Breast epithelium (tissue), 4 donors: ENCODE data around the gene OR2V1. TPM values are rescaled to one million over a fixed set of nuclear protein-coding genes. Genes with fewer than 3 reads are reported as not detected.

Experiments
- DNase-seq, 2 donors: peaks; one replicate each; pipeline ENCODE4 v3.0.0-alpha.2; 2019; ENCODE audit warnings: low spot score in 2 of 2
- H3K27ac ChIP-seq, 2 donors: fragments of 200-600 bp; sonication (generic) in 1 of 2; one replicate each; pipeline ENCODE4 v1.5.1; 2016 to 2019; ENCODE audit warnings: mild to moderate bottlenecking in 1 of 2
- H3K27me3 ChIP-seq, 2 donors: fragments of 200-600 bp; sonication (generic) in 1 of 2; one replicate each; pipeline versions ENCODE4 v1.5.1 to v1.6.0; 2017 to 2019; ENCODE audit warnings: control low read depth in 1 of 2, mild to moderate bottlenecking in 1 of 2
- H3K36me3 ChIP-seq: fragments of 200-600 bp; one replicate; pipeline ENCODE4 v1.5.1; 2019
- H3K4me1 ChIP-seq, 2 donors: fragments of 200-600 bp; sonication (generic); one replicate each; pipeline ENCODE4 v1.5.1; 2016 to 2019; ENCODE audit warnings: control low read depth in 1 of 2
- H3K4me3 ChIP-seq, 3 donors: fragments of 200-600 bp; sonication (generic); 1 replicate in 2 of 3; 2 replicates in 1 of 3; pipeline ENCODE4 v1.5.1; 2016 to 2019; ENCODE audit warnings: mild to moderate bottlenecking in 3 of 3, moderate library complexity in 2 of 3
- H3K9me3 ChIP-seq, 2 donors: fragments of 200-600 bp; sonication (generic) in 1 of 2; one replicate each; pipeline ENCODE4 v1.5.1; 2016 to 2019; ENCODE audit warnings: control low read depth in 1 of 2
- POLR2A ChIP-seq: fragments of 450-650 bp; IDR thresholded peaks from one replicate; pipeline ENCODE4 v1.6.1; 2016; ENCODE audit warnings: antibody characterized with exemption, mild to moderate bottlenecking, moderate library complexity
- POLR2AphosphoS5 ChIP-seq, 3 donors: sonication (generic); formaldehyde crosslinking; IDR thresholded peaks; one replicate each; pipeline ENCODE4 v1.6.1; 2017; ENCODE audit warnings: antibody characterized with exemption in 3 of 3
- intact Hi-C: fragments of 100-400 bp; cut with DNase I; formaldehyde crosslinking; loops from one replicate; pipeline ENCODE4 v1.15.1; 2023; ENCODE audit warnings: low total_unique reads
- total RNA-seq, 3 donors: library from RNA; depleted of rRNA; stranded (reverse); fragments of >200 nt; gene quantifications; one replicate each; pipeline ENCODE4 v1.1.0, GENCODE V29; 2016
- TF ChIP-seq, protein P1 (sequence below), 3 donors: fragments of 450-650 bp; IDR thresholded peaks; one replicate each; pipeline ENCODE4 v1.5.1; 2016 to 2017; ENCODE audit warnings: antibody characterized with exemption in 3 of 3, mild to moderate bottlenecking in 3 of 3, moderate library complexity in 3 of 3

OR2V1 gene
- total RNA-seq, 3 donors from 2014 or later = not detected

DNA sequence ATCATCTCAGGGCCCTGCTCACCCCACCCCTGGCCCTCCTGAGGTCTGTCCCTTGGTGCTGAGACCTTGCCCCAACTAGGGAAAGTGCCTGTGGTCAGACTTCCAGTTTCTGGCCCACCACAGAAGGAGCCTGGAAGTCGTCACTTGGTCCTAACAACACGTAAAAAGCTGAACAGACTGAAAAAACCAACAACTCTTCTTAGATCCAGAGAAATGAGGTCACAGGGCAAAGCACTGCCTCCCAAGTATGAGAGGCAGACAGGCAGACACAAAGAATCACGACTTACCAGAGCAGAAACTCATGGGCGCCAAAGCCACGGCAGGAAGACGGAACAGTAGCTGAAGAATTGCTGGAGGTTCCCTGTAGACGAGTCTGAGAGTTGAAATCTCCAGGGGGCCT, 38.5 kb downstream of the OR2V1 start:
- Histone ChIP-seq H3K27me3 (peaks cover 0 to 8% of the 10 kb centered on the region in 2 donors), H3K36me3 (no peaks in the 10 kb centered on the region), H3K27ac (no peak overlapping the region), H3K4me1 (no peaks in the 10 kb centered on the region), H3K9me3 (no peaks in the 10 kb centered on the region), H3K4me3 (no peak overlapping the region)
- no peak for DNase-seq
- TF ChIP-seq POLR2AphosphoS5 (IDR thresholded peaks at IDR 0.05) (no peak), POLR2A (no peak)
- TF ChIP-seq, protein P1, sequence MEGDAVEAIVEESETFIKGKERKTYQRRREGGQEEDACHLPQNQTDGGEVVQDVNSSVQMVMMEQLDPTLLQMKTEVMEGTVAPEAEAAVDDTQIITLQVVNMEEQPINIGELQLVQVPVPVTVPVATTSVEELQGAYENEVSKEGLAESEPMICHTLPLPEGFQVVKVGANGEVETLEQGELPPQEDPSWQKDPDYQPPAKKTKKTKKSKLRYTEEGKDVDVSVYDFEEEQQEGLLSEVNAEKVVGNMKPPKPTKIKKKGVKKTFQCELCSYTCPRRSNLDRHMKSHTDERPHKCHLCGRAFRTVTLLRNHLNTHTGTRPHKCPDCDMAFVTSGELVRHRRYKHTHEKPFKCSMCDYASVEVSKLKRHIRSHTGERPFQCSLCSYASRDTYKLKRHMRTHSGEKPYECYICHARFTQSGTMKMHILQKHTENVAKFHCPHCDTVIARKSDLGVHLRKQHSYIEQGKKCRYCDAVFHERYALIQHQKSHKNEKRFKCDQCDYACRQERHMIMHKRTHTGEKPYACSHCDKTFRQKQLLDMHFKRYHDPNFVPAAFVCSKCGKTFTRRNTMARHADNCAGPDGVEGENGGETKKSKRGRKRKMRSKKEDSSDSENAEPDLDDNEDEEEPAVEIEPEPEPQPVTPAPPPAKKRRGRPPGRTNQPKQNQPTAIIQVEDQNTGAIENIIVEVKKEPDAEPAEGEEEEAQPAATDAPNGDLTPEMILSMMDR (IDR thresholded peaks at IDR 0.05) = no peak
- intact Hi-C loops = no loop called here

DNA sequence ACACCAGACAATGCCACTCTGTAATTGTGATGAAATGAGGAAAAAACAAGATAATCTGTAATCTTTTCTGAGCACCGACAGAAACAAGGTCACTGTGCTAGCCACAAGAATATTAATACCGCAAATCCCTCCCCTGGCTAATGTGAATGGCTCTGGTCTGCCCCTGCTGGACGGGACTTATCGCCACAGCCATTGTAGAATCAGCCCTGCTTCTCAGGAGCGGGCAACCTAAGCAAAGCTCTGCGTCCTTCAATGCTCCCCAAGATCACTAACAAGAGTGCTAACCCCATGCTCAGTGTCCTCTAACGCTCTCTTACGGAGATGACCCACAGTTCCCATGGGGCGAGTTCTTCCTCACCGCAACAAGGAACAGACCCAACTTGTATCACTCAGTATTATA, 42.7 kb downstream of the OR2V1 start:
- Histone ChIP-seq H3K4me3 (no peak overlapping the region), H3K4me1 (no peaks in the 10 kb centered on the region), H3K36me3 (no peaks in the 10 kb centered on the region), H3K27me3 (peaks cover 0 to 8% of the 10 kb centered on the region in 2 donors), H3K9me3 (no peaks in the 10 kb centered on the region), H3K27ac (no peak overlapping the region)
- DNase-seq = no peak
- no peak for TF ChIP-seq POLR2AphosphoS5 (IDR thresholded peaks at IDR 0.05)
- no peak for TF ChIP-seq POLR2A
- TF ChIP-seq, protein P1 (IDR thresholded peaks at IDR 0.05) = no peak
- intact Hi-C loops = no loop called here

DNA sequence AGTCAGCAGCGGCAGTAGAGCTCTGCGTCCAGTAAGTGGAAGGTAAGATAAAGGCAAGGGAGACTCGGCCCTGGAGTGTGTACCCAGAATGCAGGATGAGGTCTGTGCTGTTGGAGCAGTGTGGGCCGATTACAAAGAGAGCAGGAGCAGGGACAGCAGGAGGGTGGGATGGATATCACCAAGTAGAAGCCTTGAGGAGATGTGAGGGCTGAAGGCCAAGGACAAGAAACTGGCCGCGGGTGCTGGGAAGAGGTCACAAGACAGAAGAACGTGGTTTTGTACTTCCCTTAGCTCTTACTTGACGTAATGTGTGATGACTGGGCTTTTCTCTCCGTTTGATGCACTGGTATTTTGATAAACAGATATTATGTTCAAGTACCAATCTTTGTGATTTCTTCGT, 43.7 kb downstream of the OR2V1 start:
- H3K4me1 ChIP-seq = no peaks in the 10 kb centered on the region
- H3K27ac ChIP-seq = no peak overlapping the region
- intact Hi-C loops = no loop called here
- TF ChIP-seq POLR2A = no peak
- no peak for TF ChIP-seq POLR2AphosphoS5 (IDR thresholded peaks at IDR 0.05)
- TF ChIP-seq, protein P1 (IDR thresholded peaks at IDR 0.05) = no peak
- DNase-seq = no peak
- no peaks in the 10 kb centered on the region for H3K36me3 ChIP-seq
- H3K9me3 ChIP-seq = peaks cover 0 to 4% of the 10 kb centered on the region in 2 donors
- H3K4me3 ChIP-seq = no peak overlapping the region
- H3K27me3 ChIP-seq = peaks cover 0 to 1% of the 10 kb centered on the region in 2 donors

DNA sequence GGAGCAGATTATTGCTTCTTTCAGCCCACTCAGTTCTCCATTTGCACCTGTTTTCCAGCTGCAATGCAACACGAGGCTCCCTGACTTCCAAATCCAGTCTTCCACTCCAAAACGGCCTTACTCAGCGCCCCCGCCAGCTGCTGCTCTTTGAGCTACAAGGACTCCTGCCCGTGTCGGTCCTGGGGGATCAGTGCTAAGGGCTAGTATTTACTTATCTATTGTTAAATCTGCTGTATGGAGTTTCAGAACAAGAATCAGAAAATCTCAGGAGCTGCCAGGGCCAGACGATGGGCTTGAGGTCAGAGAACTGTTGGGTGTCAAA, 44.1 kb downstream of the OR2V1 start:
- H3K4me1 ChIP-seq = no peaks in the 10 kb centered on the region
- H3K27me3 ChIP-seq = no peaks in the 10 kb centered on the region
- H3K36me3 ChIP-seq = no peaks in the 10 kb centered on the region
- DNase-seq = no peak
- peaks cover 0 to 9% of the 10 kb centered on the region in 2 donors for H3K9me3 ChIP-seq
- TF ChIP-seq POLR2AphosphoS5 (IDR thresholded peaks at IDR 0.05) (no peak), POLR2A (no peak)
- TF ChIP-seq, protein P1 (IDR thresholded peaks at IDR 0.05) = no peak
- intact Hi-C loops = no loop called here
- H3K4me3 ChIP-seq = no peak overlapping the region
- no peak overlapping the region for H3K27ac ChIP-seq

DNA sequence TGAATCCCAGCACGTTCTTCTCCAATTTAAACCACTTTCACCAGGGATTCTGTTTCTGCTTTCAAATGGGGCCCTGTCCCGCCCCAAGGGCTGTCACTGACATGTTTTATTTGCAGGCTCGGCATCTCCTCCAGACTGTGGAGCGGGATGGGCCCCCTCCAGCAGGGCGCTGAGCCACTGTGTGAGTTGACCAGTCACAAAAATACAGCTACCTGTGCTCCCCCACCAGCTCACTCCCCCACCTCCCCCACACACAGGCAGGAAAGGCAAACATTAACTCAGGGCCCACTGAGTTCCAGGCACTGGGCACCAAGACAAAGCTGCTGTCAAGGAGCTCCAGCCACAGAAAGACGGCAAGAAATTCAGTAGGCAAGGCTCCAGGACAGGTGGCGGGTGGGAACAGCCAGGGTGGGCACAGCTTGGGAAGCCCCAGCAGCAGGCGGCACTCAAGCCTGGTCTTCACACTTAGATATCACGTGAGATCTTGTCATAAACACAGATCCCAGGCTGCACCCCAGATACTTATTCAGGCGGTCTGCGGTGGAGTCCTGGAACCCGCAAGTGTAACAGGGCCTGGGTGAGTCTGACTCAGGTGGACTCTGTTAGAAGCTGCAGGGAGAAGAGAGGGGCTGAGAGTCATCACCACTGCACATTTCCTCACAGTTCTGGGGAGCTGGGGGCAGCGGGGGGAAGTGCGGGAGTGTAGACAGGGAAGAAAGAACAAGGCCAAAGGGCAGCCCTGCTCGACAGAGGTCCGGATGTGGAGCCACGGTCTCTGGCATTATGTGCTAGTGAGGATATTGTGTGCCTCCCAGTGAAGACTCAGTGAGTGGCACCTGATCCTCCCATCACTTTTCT, 44.7 kb downstream of the OR2V1 start:
- Histone ChIP-seq H3K27me3 (no peaks in the 10 kb centered on the region), H3K27ac (no peak overlapping the region), H3K9me3 (peaks cover 0 to 10% of the 10 kb centered on the region in 2 donors), H3K4me3 (no peak overlapping the region), H3K4me1 (no peaks in the 10 kb centered on the region), H3K36me3 (no peaks in the 10 kb centered on the region)
- intact Hi-C loops = no loop called here
- DNase-seq = no peak
- TF ChIP-seq POLR2AphosphoS5 (IDR thresholded peaks at IDR 0.05) (no peak), POLR2A (no peak)
- TF ChIP-seq, protein P1 (IDR thresholded peaks at IDR 0.05) = no peak
